Neural cell (in vitro differentiated cells): ENCODE results near the gene UCKL1. TPM values are rescaled to one million over a fixed set of nuclear protein-coding genes. Genes with fewer than 3 reads are reported as not detected.

Experiments used
- H2AFZ ChIP-seq: fragments of 200-600, 300-800 bp; sonication (generic), shearing (Covaris generic); 2 replicates; pipeline ENCODE4 v1.6.0; 2014; ENCODE audit warnings: low read depth, mild to moderate bottlenecking, antibody characterized with exemption, low read length, moderate library complexity
- H3F3A ChIP-seq: fragments of 200-600 bp; shearing (Covaris generic); 2 replicates; pipeline ENCODE4 v1.6.1; 2016; ENCODE audit warnings: mild to moderate bottlenecking, moderate library complexity, mixed read lengths, antibody characterized with exemption, low read length; ENCODE audit not compliant: insufficient read depth, poor library complexity, severe bottlenecking
- H3K27ac ChIP-seq: fragments of 200-600, 300-800 bp; sonication (generic), shearing (Covaris generic); 2 replicates; pipeline ENCODE4 v1.5.1; 2014; ENCODE audit warnings: mild to moderate bottlenecking, low read length, moderate library complexity
- H3K27me3 ChIP-seq: fragments of 300-800, 200-600 bp; sonication (generic), shearing (Covaris generic); 2 replicates; pipeline ENCODE4 v1.6.0; 2014; ENCODE audit warnings: mild to moderate bottlenecking, low read depth, low read length, moderate library complexity; ENCODE audit not compliant: insufficient read depth
- H3K36me3 ChIP-seq: fragments of 300-800, 200-600 bp; sonication (generic), shearing (Covaris generic); 2 replicates; pipeline ENCODE4 v1.5.1; 2014; ENCODE audit warnings: mild to moderate bottlenecking, antibody characterized with exemption, low read length, moderate library complexity; ENCODE audit not compliant: insufficient read depth
- H3K4me2 ChIP-seq: fragments of 300-800, 200-600 bp; sonication (generic), shearing (Covaris generic); 2 replicates; pipeline ENCODE4 v1.6.0; 2014; ENCODE audit warnings: mild to moderate bottlenecking, low read length
- H3K4me3 ChIP-seq: fragments of 300-800, 200-600 bp; sonication (generic), shearing (Covaris generic); 2 replicates; pipeline ENCODE4 v1.5.1; 2014; ENCODE audit warnings: mild to moderate bottlenecking, low read length, moderate library complexity
- H3K79me2 ChIP-seq: fragments of 200-600 bp; shearing (Covaris generic); replicated peaks from 2 replicates; pipeline ENCODE4 v1.6.0; 2014; ENCODE audit warnings: mild to moderate bottlenecking, low read length, moderate library complexity; ENCODE audit not compliant: insufficient read depth
- H3K9ac ChIP-seq: fragments of 300-800, 200-600 bp; sonication (generic), shearing (Covaris generic); 2 replicates; pipeline ENCODE4 v1.6.1; 2016; ENCODE audit warnings: mild to moderate bottlenecking, low read length, mixed read lengths
- H3K9me2 ChIP-seq: fragments of 200-600 bp; shearing (Covaris generic); 2 replicates; pipeline ENCODE4 v1.6.1; 2016; ENCODE audit warnings: mild to moderate bottlenecking, low read length, mixed read lengths; ENCODE audit not compliant: insufficient read depth
- H3K9me3 ChIP-seq: fragments of 200-600, 300-800 bp; sonication (generic), shearing (Covaris generic); 2 replicates; pipeline ENCODE4 v1.6.1; 2016; ENCODE audit warnings: mild to moderate bottlenecking, mixed run types, low read length, moderate library complexity, mixed read lengths
- H4K20me1 ChIP-seq: fragments of 200-600 bp; shearing (Covaris generic); 2 replicates; pipeline ENCODE4 v1.6.1; 2016; ENCODE audit warnings: mild to moderate bottlenecking, mixed run types; ENCODE audit not compliant: insufficient read depth
- EP300 ChIP-seq: fragments of 450-650 bp; conservative IDR thresholded peaks from 2 replicates; pipeline ENCODE4 v1.6.1; 2014; ENCODE audit warnings: antibody characterized with exemption, mild to moderate bottlenecking, moderate library complexity; ENCODE audit not compliant: poor library complexity, severe bottlenecking
- EZH2 ChIP-seq: fragments of 200-600, 300-800 bp; shearing (Covaris generic), sonication (generic); IDR thresholded peaks from 2 replicates; pipeline ENCODE4 v1.6.1; 2014; ENCODE audit warnings: antibody characterized with exemption, low read length, borderline replicate concordance, mild to moderate bottlenecking; ENCODE audit not compliant: insufficient read depth, poor library complexity, severe bottlenecking
- MXI1 ChIP-seq: fragments of 450-650 bp; conservative IDR thresholded peaks from 2 replicates; pipeline ENCODE4 v1.6.1; 2014; ENCODE audit warnings: antibody characterized with exemption, mild to moderate bottlenecking; ENCODE audit not compliant: poor library complexity, severe bottlenecking
- POLR2AphosphoS5 ChIP-seq: IDR thresholded peaks from 2 replicates; pipeline ENCODE4 v1.6.1; 2012
- RAD21 ChIP-seq: fragments of 450-650 bp; conservative IDR thresholded peaks from 2 replicates; pipeline ENCODE4 v1.6.1; 2014; ENCODE audit warnings: antibody characterized with exemption, mild to moderate bottlenecking, moderate library complexity
- SMC3 ChIP-seq: fragments of 450-650 bp; conservative IDR thresholded peaks from 2 replicates; pipeline ENCODE4 v1.6.1; 2014; ENCODE audit warnings: antibody characterized with exemption, mild to moderate bottlenecking, moderate library complexity; ENCODE audit not compliant: poor library complexity
- TAF1 ChIP-seq: IDR thresholded peaks from 2 replicates; pipeline ENCODE4 v1.6.1; 2012; ENCODE audit warnings: low read depth
- polyA plus RNA-seq: library from polyadenylated mRNA; depleted of rRNA; stranded (reverse); fragments of >200 nt; gene quantifications from 2 replicates; pipeline ENCODE4 v1.2.3, GENCODE V29; 2014
- small RNA-seq, 3 experiments: library from RNA; depleted of rRNA; stranded (forward); fragments of <200 nt; gene quantifications; one replicate each; pipeline ENCODE3, GENCODE V24; 2012
- TF ChIP-seq, protein P1 (sequence below): IDR thresholded peaks from 2 replicates; pipeline ENCODE4 v1.6.1; 2012; ENCODE audit warnings: borderline replicate concordance
- TF ChIP-seq, protein P2 (sequence below): fragments of 450-650 bp; IDR thresholded peaks from 2 replicates; pipeline ENCODE4 v1.5.1; 2014; ENCODE audit warnings: antibody characterized with exemption, mild to moderate bottlenecking, moderate library complexity; ENCODE audit not compliant: poor library complexity, severe bottlenecking

UCKL1 gene
- polyA plus RNA-seq, 1 donor from 2014 or later, result 58.9 TPM

DNA sequence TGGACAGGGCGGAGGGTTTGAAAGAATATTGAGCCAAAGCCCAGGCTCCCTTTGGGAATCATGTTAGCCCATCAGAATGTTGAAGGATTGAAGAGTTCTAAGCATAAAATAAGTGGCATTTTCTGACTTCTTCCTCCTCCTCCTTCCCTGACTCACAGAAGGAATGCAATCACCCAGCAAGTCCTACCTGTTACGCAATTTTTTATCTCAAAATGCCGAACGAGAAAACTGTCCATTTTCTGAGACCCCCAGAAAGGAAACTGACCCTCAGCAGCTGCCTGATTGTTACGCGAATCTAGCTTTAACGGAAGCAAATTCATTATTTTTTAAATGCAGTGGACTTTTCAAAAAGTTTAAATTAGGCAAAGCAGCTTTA is 66.0 kb downstream of the UCKL1 start:
- Histone ChIP-seq H2AFZ (no peak overlapping the region), H3K27me3 (no peaks in the 10 kb centered on the region), H3K27ac (no peak overlapping the region), H3K4me3 (no peak overlapping the region), H4K20me1 (no peaks in the 10 kb centered on the region), H3K79me2 (no peaks in the 10 kb centered on the region), H3K9ac (no peak overlapping the region), H3K9me2 (no peaks in the 10 kb centered on the region), H3K4me2 (no peak overlapping the region), H3K36me3 (no peaks in the 10 kb centered on the region), H3F3A (no peaks in the 10 kb centered on the region), H3K9me3 (no peaks in the 10 kb centered on the region)
- no peak for TF ChIP-seq SMC3
- no peak for TF ChIP-seq RAD21
- no peak for TF ChIP-seq TAF1
- TF ChIP-seq, protein P1, sequence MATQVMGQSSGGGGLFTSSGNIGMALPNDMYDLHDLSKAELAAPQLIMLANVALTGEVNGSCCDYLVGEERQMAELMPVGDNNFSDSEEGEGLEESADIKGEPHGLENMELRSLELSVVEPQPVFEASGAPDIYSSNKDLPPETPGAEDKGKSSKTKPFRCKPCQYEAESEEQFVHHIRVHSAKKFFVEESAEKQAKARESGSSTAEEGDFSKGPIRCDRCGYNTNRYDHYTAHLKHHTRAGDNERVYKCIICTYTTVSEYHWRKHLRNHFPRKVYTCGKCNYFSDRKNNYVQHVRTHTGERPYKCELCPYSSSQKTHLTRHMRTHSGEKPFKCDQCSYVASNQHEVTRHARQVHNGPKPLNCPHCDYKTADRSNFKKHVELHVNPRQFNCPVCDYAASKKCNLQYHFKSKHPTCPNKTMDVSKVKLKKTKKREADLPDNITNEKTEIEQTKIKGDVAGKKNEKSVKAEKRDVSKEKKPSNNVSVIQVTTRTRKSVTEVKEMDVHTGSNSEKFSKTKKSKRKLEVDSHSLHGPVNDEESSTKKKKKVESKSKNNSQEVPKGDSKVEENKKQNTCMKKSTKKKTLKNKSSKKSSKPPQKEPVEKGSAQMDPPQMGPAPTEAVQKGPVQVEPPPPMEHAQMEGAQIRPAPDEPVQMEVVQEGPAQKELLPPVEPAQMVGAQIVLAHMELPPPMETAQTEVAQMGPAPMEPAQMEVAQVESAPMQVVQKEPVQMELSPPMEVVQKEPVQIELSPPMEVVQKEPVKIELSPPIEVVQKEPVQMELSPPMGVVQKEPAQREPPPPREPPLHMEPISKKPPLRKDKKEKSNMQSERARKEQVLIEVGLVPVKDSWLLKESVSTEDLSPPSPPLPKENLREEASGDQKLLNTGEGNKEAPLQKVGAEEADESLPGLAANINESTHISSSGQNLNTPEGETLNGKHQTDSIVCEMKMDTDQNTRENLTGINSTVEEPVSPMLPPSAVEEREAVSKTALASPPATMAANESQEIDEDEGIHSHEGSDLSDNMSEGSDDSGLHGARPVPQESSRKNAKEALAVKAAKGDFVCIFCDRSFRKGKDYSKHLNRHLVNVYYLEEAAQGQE, result no peak
- no peak for TF ChIP-seq POLR2AphosphoS5
- TF ChIP-seq MXI1, result no peak
- no peak for TF ChIP-seq EP300
- no peak for TF ChIP-seq EZH2
- TF ChIP-seq, protein P2, sequence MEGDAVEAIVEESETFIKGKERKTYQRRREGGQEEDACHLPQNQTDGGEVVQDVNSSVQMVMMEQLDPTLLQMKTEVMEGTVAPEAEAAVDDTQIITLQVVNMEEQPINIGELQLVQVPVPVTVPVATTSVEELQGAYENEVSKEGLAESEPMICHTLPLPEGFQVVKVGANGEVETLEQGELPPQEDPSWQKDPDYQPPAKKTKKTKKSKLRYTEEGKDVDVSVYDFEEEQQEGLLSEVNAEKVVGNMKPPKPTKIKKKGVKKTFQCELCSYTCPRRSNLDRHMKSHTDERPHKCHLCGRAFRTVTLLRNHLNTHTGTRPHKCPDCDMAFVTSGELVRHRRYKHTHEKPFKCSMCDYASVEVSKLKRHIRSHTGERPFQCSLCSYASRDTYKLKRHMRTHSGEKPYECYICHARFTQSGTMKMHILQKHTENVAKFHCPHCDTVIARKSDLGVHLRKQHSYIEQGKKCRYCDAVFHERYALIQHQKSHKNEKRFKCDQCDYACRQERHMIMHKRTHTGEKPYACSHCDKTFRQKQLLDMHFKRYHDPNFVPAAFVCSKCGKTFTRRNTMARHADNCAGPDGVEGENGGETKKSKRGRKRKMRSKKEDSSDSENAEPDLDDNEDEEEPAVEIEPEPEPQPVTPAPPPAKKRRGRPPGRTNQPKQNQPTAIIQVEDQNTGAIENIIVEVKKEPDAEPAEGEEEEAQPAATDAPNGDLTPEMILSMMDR, result no peak

Small RNA genes within 50 kb of the gene (small RNA-seq; reads per million reads assigned to genes)
- 0 reads per million in 3 experiments for gene MIR647
- gene MIR941-2, result 0 reads per million in 3 experiments
- gene MIR941-4, result 0 reads per million in 3 experiments
- 0 reads per million in 3 experiments for gene MIR941-5
- 0.07 to 33.8 (median 1.7) reads per million in 3 experiments for gene RNU1-134P

Other genes with a start within 250 kb of the UCKL1 start
- 70.9 and 78.0 TPM in 2 replicates for gene ARFRP1, start 248.4 kb downstream of the UCKL1 start, polyA plus RNA-seq
- 60.8 and 67.5 TPM in 2 replicates for gene ZGPAT, start 248.4 kb downstream of the UCKL1 start, polyA plus RNA-seq
- gene LIME1, start 219.8 kb downstream of the UCKL1 start, polyA plus RNA-seq, result 65.2 and 83.6 TPM in 2 replicates
- gene SLC2A4RG, start 216.6 kb downstream of the UCKL1 start, polyA plus RNA-seq, result 52.1 and 61.8 TPM in 2 replicates
- gene ZBTB46, start 125.2 kb downstream of the UCKL1 start, polyA plus RNA-seq, result 15.0 and 21.0 TPM in 2 replicates
- gene ABHD16B, start 94.9 kb downstream of the UCKL1 start, polyA plus RNA-seq, result not detected in 2 replicates
- gene TPD52L2, start 91.1 kb downstream of the UCKL1 start, polyA plus RNA-seq, result 142 TPM in 2 replicates
- gene DNAJC5, start 61.3 kb downstream of the UCKL1 start, polyA plus RNA-seq, result 82.8 and 96.7 TPM in 2 replicates
- 21.6 and 25.7 TPM in 2 replicates for gene ZNF512B, start 13.5 kb upstream of the UCKL1 start, polyA plus RNA-seq
- 23.3 and 28.7 TPM in 2 replicates for gene SAMD10, start 23.2 kb upstream of the UCKL1 start, polyA plus RNA-seq
- gene PRPF6, start 24.7 kb upstream of the UCKL1 start, polyA plus RNA-seq, result 91.9 and 94.4 TPM in 2 replicates
- 6.0 and 6.4 TPM in 2 replicates for gene C20orf204, start 79.8 kb upstream of the UCKL1 start, polyA plus RNA-seq
- gene SOX18, start 93.2 kb upstream of the UCKL1 start, polyA plus RNA-seq, result 0.12 TPM in 1 of 2 replicates, not detected in the other
- 87.7 and 103 TPM in 2 replicates for gene TCEA2, start 106.8 kb upstream of the UCKL1 start, polyA plus RNA-seq
- 2.6 and 3.4 TPM in 2 replicates for gene RGS19, start 123.1 kb upstream of the UCKL1 start, polyA plus RNA-seq
- 18.3 and 18.4 TPM in 2 replicates for gene OPRL1, start 123.7 kb upstream of the UCKL1 start, polyA plus RNA-seq
- 9.3 and 16.3 TPM in 2 replicates for gene LKAAEAR1, start 128.0 kb upstream of the UCKL1 start, polyA plus RNA-seq
- not detected in 2 replicates for gene NPBWR2, start 151.1 kb upstream of the UCKL1 start, polyA plus RNA-seq
- 35.8 and 42.4 TPM in 2 replicates for gene MYT1, start 208.0 kb upstream of the UCKL1 start, polyA plus RNA-seq